CD4-positive, alpha-beta T cell (primary cell): ENCODE data around the gene RAB9B. TPM values are rescaled to one million over a fixed set of nuclear protein-coding genes. Genes with fewer than 3 reads are reported as not detected.

Experiments
- ATAC-seq: fragments of 200-7000 bp; cut with Tn5 transposase; one replicate; pipeline ENCODE4 v1.10.0; 2022; ENCODE audit warnings: mild to moderate bottlenecking; ENCODE audit not compliant: poor library complexity
- CTCF ChIA-PET: fragments of 350-600 bp; sonication (Branson Sonifier 250); formaldehyde crosslinking; loops from one replicate; lab custom pipeline; 2021; ENCODE audit warnings: antibody characterized with exemption, inconsistent platforms; lab: Charles Lee
- POLR2A ChIA-PET: fragments of 350-600 bp; sonication (Branson Sonifier 250); formaldehyde crosslinking; loops from one replicate; lab custom pipeline; 2021; ENCODE audit warnings: antibody characterized with exemption, inconsistent platforms; lab: Charles Lee
- DNase-seq, 14 experiments: peaks; one replicate each; pipeline ENCODE4 v3.0.0-alpha.2; 2013 to 2020; ENCODE audit warnings: mixed read lengths in 2 of 14
- H3K27ac ChIP-seq, 2 donors: one replicate each; pipeline versions ENCODE4 v1.5.1 to v1.7.0; 2013; ENCODE audit warnings: low read length in 2 of 2, low read depth in 1 of 2, mild to moderate bottlenecking in 1 of 2
- H3K27me3 ChIP-seq, 2 experiments: 1 replicate in 1 of 2; 2 replicates in 1 of 2; pipeline versions ENCODE4 v1.6.1 to v1.7.0; 2013; ENCODE audit warnings: low read length in 2 of 2, control low read depth in 1 of 2, mild to moderate bottlenecking in 1 of 2, moderate library complexity in 1 of 2; ENCODE audit not compliant: insufficient read depth in 2 of 2, control insufficient read depth in 1 of 2
- H3K36me3 ChIP-seq: one replicate; pipeline ENCODE4 v1.6.1; 2013; ENCODE audit warnings: low read length, control low read depth; ENCODE audit not compliant: insufficient read depth
- H3K4me1 ChIP-seq: one replicate; pipeline ENCODE4 v1.6.1; 2013; ENCODE audit warnings: low read length, control low read depth; ENCODE audit not compliant: insufficient read depth
- H3K4me3 ChIP-seq: one replicate; pipeline ENCODE4 v1.5.1; 2013; ENCODE audit warnings: mild to moderate bottlenecking, low read length, moderate library complexity
- H3K9me3 ChIP-seq, 2 experiments: 1 replicate in 1 of 2; 2 replicates in 1 of 2; pipeline versions ENCODE4 v1.6.1 to v1.7.0; 2013; ENCODE audit warnings: low read length in 2 of 2, mild to moderate bottlenecking in 2 of 2, control low read depth in 1 of 2, moderate library complexity in 1 of 2; ENCODE audit not compliant: control insufficient read depth in 1 of 2, insufficient read depth in 1 of 2
- H3K27ac Mint-ChIP-seq: one replicate; pipeline ENCODE4 v1.8.0; 2020; ENCODE audit warnings: mixed read lengths
- H3K27me3 Mint-ChIP-seq: one replicate; pipeline ENCODE4 v1.8.0; 2021; ENCODE audit warnings: mixed read lengths
- H3K36me3 Mint-ChIP-seq: one replicate; pipeline ENCODE4 v1.8.0; 2021; ENCODE audit warnings: low read depth, mixed read lengths
- H3K4me1 Mint-ChIP-seq: one replicate; pipeline ENCODE4 v1.8.0; 2021; ENCODE audit warnings: low read depth, mixed read lengths
- H3K4me3 Mint-ChIP-seq: one replicate; pipeline ENCODE4 v1.8.0; 2020; ENCODE audit warnings: mild to moderate bottlenecking, mixed read lengths
- H3K9me3 Mint-ChIP-seq: one replicate; pipeline ENCODE4 v1.8.0; 2020; ENCODE audit warnings: mixed read lengths
- CTCF ChIP-seq: fragments of 200-600 bp; IDR thresholded peaks from one replicate; pipeline ENCODE4 v1.8.0; 2022; ENCODE audit warnings: antibody characterized with exemption, mild to moderate bottlenecking
- intact Hi-C, 2 experiments: fragments of 100-400 bp; cut with DNase I in 1 of 2; cut with micrococcal nuclease in 1 of 2; formaldehyde crosslinking; loops; one replicate each; pipeline versions ENCODE4 v1.15.1 to v1.9.0; 2023 to 2025; cut with DNase I, micrococcal nuclease
- total RNA-seq, 174 experiments: library from RNA in 2 of 174; stranded (reverse) in 2 of 174; gene quantifications; one replicate each; pipeline ENCODE4 v1.2.3 and lab custom pipeline; 2021 to 2026

RAB9B gene
- total RNA-seq, 2 experiments from 2014 or later, result 0.11 TPM; not detected in 1

- Mint-ChIP-seq H3K27ac (no peak overlapping the region), H3K4me1 (no peaks in the 10 kb centered on the region), H3K4me3 (no peak overlapping the region), H3K9me3 (no peaks in the 10 kb centered on the region), H3K27me3 (no peaks in the 10 kb centered on the region), H3K36me3 (no peaks in the 10 kb centered on the region)
- Histone ChIP-seq H3K27me3 (no peaks in the 10 kb centered on the region), H3K4me1 (no peaks in the 10 kb centered on the region), H3K36me3 (no peaks in the 10 kb centered on the region), H3K9me3 (no peaks in the 10 kb centered on the region), H3K27ac (no peak overlapping the region), H3K4me3 (no peak overlapping the region)
- DNase-seq (no peak), ATAC-seq (no peak)
- intact Hi-C loops, result no loop called here
- POLR2A ChIA-PET, result no interaction called here
- CTCF ChIA-PET, result no interaction called here
- TF ChIP-seq CTCF, result no peak
Measured at GRCh38 chrX:103861200-103861599, 29.1 kb upstream of the RAB9B start.

- POLR2A ChIA-PET, result no interaction called here
- intact Hi-C loops, result loop anchor here in 1 of 2 experiments (5.0 kb wide), 1 partner anchor 83 kb away; no protein-coding TSS in a partner anchor
Measured at GRCh38 chrX:103849558-103849957, 17.5 kb upstream of the RAB9B start.

GRCh38 chrX:103847174-103847870 lies 15.3 kb upstream of the RAB9B start:
- H3K9me3 ChIP-seq, result no peaks in the 10 kb centered on the region
- DNase-seq (no peak), ATAC-seq (no peak)
- no peak overlapping the region for H3K4me3 Mint-ChIP-seq
- no peak overlapping the region for H3K27ac Mint-ChIP-seq
- H3K4me3 ChIP-seq, result no peak overlapping the region
- H3K27ac ChIP-seq, result no peak overlapping the region
- TF ChIP-seq CTCF, result no peak
- no peaks in the 10 kb centered on the region for H3K4me1 Mint-ChIP-seq
- intact Hi-C loops, result loop anchor here in 1 of 2 experiments (5.0 kb wide), 1 partner anchor 85 kb away; no protein-coding TSS in a partner anchor
- no peaks in the 10 kb centered on the region for H3K4me1 ChIP-seq
- H3K27me3 ChIP-seq, result peaks cover 0 to 6% of the 10 kb centered on the region in 2 experiments
- no peaks in the 10 kb centered on the region for H3K27me3 Mint-ChIP-seq
- H3K36me3 ChIP-seq, result no peaks in the 10 kb centered on the region
- POLR2A ChIA-PET, result no interaction called here
- CTCF ChIA-PET, result no interaction called here
- no peaks in the 10 kb centered on the region for H3K9me3 Mint-ChIP-seq
- H3K36me3 Mint-ChIP-seq, result no peaks in the 10 kb centered on the region

More at GRCh38 chrX:103849558-103849957, 17.5 kb upstream of the RAB9B start:
- Histone ChIP-seq H3K4me1 (no peaks in the 10 kb centered on the region), H3K27ac (no peak overlapping the region), H3K27me3 (peaks cover 0 to 6% of the 10 kb centered on the region in 2 experiments), H3K36me3 (no peaks in the 10 kb centered on the region), H3K9me3 (no peaks in the 10 kb centered on the region), H3K4me3 (no peak overlapping the region)
- H3K36me3 Mint-ChIP-seq, result no peaks in the 10 kb centered on the region
- no peaks in the 10 kb centered on the region for H3K27me3 Mint-ChIP-seq
- H3K4me1 Mint-ChIP-seq, result no peaks in the 10 kb centered on the region
- CTCF ChIA-PET, result no interaction called here
- no peak overlapping the region for H3K27ac Mint-ChIP-seq
- ATAC-seq (no peak), DNase-seq (no peak)
- no peak for TF ChIP-seq CTCF
- H3K9me3 Mint-ChIP-seq, result no peaks in the 10 kb centered on the region
- H3K4me3 Mint-ChIP-seq, result no peak overlapping the region
